Epithelial cell of esophagus (primary cell): Measurements from ENCODE around the gene YPEL1.

Experiments
- DNase-seq: peaks from one replicate; pipeline ENCODE4 v3.0.0; 2010; ENCODE audit warnings: low read depth
- H3K4me3 ChIP-seq: 2 replicates; pipeline ENCODE4 v1.5.1; 2011; ENCODE audit warnings: mild to moderate bottlenecking, low read length, control low read depth
- CTCF ChIP-seq: IDR thresholded peaks from 2 replicates; pipeline ENCODE4 v1.5.1; 2011; ENCODE audit warnings: low read depth, mild to moderate bottlenecking, low read length, control low read depth, inconsistent platforms; ENCODE audit not compliant: insufficient read depth; ENCODE audit errors: missing control alignments

The YPEL1 gene

GRCh38 chr22:21663738-21664137, 71.9 kb downstream of the YPEL1 start:
- no peak overlapping the region for H3K4me3 ChIP-seq
- no peak for DNase-seq
- no peak for TF ChIP-seq CTCF

- DNase-seq = no peak
- no peak for TF ChIP-seq CTCF
- H3K4me3 ChIP-seq = no peak overlapping the region
Measured at GRCh38 chr22:21661991-21662390, 73.6 kb downstream of the YPEL1 start.

- no peak for DNase-seq
- no peak for TF ChIP-seq CTCF
- H3K4me3 ChIP-seq = no peak overlapping the region
Measured at GRCh38 chr22:21660904-21661303, 74.7 kb downstream of the YPEL1 start.

- no peak for DNase-seq
- TF ChIP-seq CTCF = no peak
- no peak overlapping the region for H3K4me3 ChIP-seq
Measured at GRCh38 chr22:21659864-21660525, 75.6 kb downstream of the YPEL1 start.

- peak overlapping the region; percentile 40 for H3K4me3 ChIP-seq
- DNase-seq = peak; percentile 55
- TF ChIP-seq CTCF = no peak
Measured at GRCh38 chr22:21657360-21658032, 78.1 kb downstream of the YPEL1 start.

- peak overlapping the region; percentile 13 for H3K4me3 ChIP-seq
- no peak for TF ChIP-seq CTCF
- no peak for DNase-seq
Measured at GRCh38 chr22:21657020-21657359, 78.6 kb downstream of the YPEL1 start.
